Upper lobe of left lung (tissue), 6 donors: ENCODE measurements around the gene WDR44. TPM values are rescaled to one million over a fixed set of nuclear protein-coding genes. Genes with fewer than 3 reads are reported as not detected.

Source experiments
- ATAC-seq, 2 donors: fragments of 200-7000 bp; cut with Tn5 transposase; one replicate each; pipeline ENCODE4 v1.9.1; 2022; ENCODE audit warnings: mild to moderate bottlenecking in 2 of 2, moderate library complexity in 2 of 2; ENCODE audit not compliant: low FRiP score in 2 of 2
- DNase-seq, 2 donors: peaks; one replicate each; pipeline ENCODE4 v3.0.0-alpha.2; 2019 to 2020
- H3K27ac ChIP-seq, 4 donors: fragments of 200-600 bp; sonication (generic); one replicate each; pipeline ENCODE4 v1.5.1; 2016 to 2019
- H3K27me3 ChIP-seq, 4 donors: fragments of 200-600 bp; sonication (generic); one replicate each; pipeline ENCODE4 v1.5.1; 2017 to 2019
- H3K36me3 ChIP-seq, 4 donors: fragments of 200-600 bp; sonication (generic); one replicate each; pipeline ENCODE4 v1.5.1; 2016 to 2019
- H3K4me1 ChIP-seq, 4 donors: fragments of 200-600 bp; sonication (generic); one replicate each; pipeline ENCODE4 v1.5.1; 2018 to 2019
- H3K4me3 ChIP-seq, 4 donors: fragments of 200-600 bp; sonication (generic); one replicate each; pipeline ENCODE4 v1.5.1; 2017 to 2019; ENCODE audit warnings: mild to moderate bottlenecking in 2 of 4, moderate library complexity in 1 of 4
- H3K9me3 ChIP-seq, 4 donors: fragments of 200-600 bp; sonication (generic); one replicate each; pipeline ENCODE4 v1.5.1; 2018 to 2019
- CTCF ChIP-seq, 6 experiments: fragments of 450-650 bp in 4 of 6; fragments of 200-600 bp in 2 of 6; sonication (generic) in 2 of 6; IDR thresholded peaks; one replicate each; pipeline ENCODE4 v1.5.1; 2016 to 2019; ENCODE audit warnings: antibody characterized with exemption in 6 of 6
- EP300 ChIP-seq, 4 donors: sonication (generic); formaldehyde crosslinking; IDR thresholded peaks; one replicate each; pipeline ENCODE4 v1.5.1; 2017; ENCODE audit warnings: antibody characterized with exemption in 4 of 4, control low read depth in 2 of 4
- POLR2A ChIP-seq, 4 donors: fragments of 450-650 bp; IDR thresholded peaks; one replicate each; pipeline ENCODE4 v1.5.1; 2016 to 2017; ENCODE audit warnings: antibody characterized with exemption in 4 of 4, mild to moderate bottlenecking in 2 of 4
- POLR2AphosphoS5 ChIP-seq, 2 donors: sonication (generic); formaldehyde crosslinking; IDR thresholded peaks; one replicate each; pipeline ENCODE4 v1.5.1; 2017; ENCODE audit warnings: antibody characterized with exemption in 2 of 2
- WGBS, 2 donors: methylation state at CpG; one replicate each; pipeline ENCODE4 v1.1.5; 2017 to 2018; 5-methylcytosine and 5-hydroxymethylcytosine counted together
- total RNA-seq, 6 donors: library from RNA; depleted of rRNA in 4 of 6; stranded (reverse); fragments of >200 nt in 4 of 6; gene quantifications; one replicate each; pipeline versions ENCODE4 v1.1.0 to v1.2.1, GENCODE V29; 2016 to 2021
- donor health status: DM: no; HTN: no; CAD: no; lungs with moderate emphysema.
- donor health status: DM: no; HTN: yes; CAD: no; lungs with severe emphysema.

Gene WDR44
- total RNA-seq, 6 donors from 2014 or later = 11.8 to 22.6 (median 13.9) TPM

GRCh38 chrX:118349188-118349587, 3.3 kb downstream of the WDR44 start:
- ATAC-seq (no peak), DNase-seq (no peak)
- Histone ChIP-seq H3K9me3 (no peaks in the 10 kb centered on the region), H3K4me3 (no peak overlapping the region), H3K27ac (no peak overlapping the region), H3K4me1 (peaks cover 0 to 18% (median 11%) of the 10 kb centered on the region in 4 donors), H3K27me3 (no peaks in the 10 kb centered on the region), H3K36me3 (no peaks in the 10 kb centered on the region)
- TF ChIP-seq EP300 (IDR thresholded peaks at IDR 0.05) = no peak
- TF ChIP-seq POLR2AphosphoS5 (IDR thresholded peaks at IDR 0.05) = no peak
- TF ChIP-seq CTCF (IDR thresholded peaks at IDR 0.05) = no peak
- TF ChIP-seq POLR2A (IDR thresholded peaks at IDR 0.05) = no peak
- WGBS, 2 donors = 55 to 100% methylated on average over 2 of the region's 2 CpGs

GRCh38 chrX:118350221-118350620, 4.3 kb downstream of the WDR44 start:
- Histone ChIP-seq H3K36me3 (no peaks in the 10 kb centered on the region), H3K27me3 (no peaks in the 10 kb centered on the region), H3K27ac (peak overlapping the region in 1 of 4 donors; percentile 40), H3K4me3 (no peak overlapping the region), H3K9me3 (no peaks in the 10 kb centered on the region), H3K4me1 (peaks cover 0 to 19% (median 11%) of the 10 kb centered on the region in 4 donors)
- 42 to 59% methylated on average over 6 of the region's 6 CpGs for WGBS, 2 donors
- TF ChIP-seq POLR2A (IDR thresholded peaks at IDR 0.05) (no peak), EP300 (IDR thresholded peaks at IDR 0.05) (no peak), CTCF (IDR thresholded peaks at IDR 0.05) (no peak), POLR2AphosphoS5 (IDR thresholded peaks at IDR 0.05) (no peak)
- no peak for ATAC-seq
- no peak for DNase-seq

DNA sequence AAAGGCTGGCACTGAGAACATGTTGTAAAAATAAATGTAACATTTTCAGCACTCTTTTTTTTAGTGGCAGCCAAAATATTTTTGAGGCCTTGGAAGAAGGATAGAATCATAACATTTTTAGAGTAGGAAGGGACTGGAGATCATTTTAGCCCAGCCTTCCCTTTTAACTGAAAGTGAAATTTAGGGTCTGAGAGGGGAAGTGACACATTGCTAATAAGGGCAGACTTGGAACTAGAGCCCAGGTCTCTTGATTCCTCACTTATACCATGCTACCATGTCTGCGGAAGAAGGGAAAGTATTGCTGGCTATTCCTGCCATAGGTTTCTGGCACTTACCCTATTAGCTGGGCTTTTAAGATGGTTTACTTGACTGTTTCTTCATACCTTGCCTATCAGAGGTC, 4.8 kb downstream of the WDR44 start:
- H3K4me3 ChIP-seq = no peak overlapping the region
- no peaks in the 10 kb centered on the region for H3K9me3 ChIP-seq
- TF ChIP-seq CTCF (IDR thresholded peaks at IDR 0.05) (no peak), POLR2A (IDR thresholded peaks at IDR 0.05) (no peak), POLR2AphosphoS5 (IDR thresholded peaks at IDR 0.05) (no peak), EP300 (IDR thresholded peaks at IDR 0.05) (no peak)
- DNase-seq = no peak
- H3K27me3 ChIP-seq = no peaks in the 10 kb centered on the region
- no peak for ATAC-seq
- H3K27ac ChIP-seq = no peak overlapping the region
- 83 to 84% methylated on average over 1 of the region's 1 CpG for WGBS, 2 donors
- no peaks in the 10 kb centered on the region for H3K36me3 ChIP-seq
- peaks cover 0 to 19% (median 11%) of the 10 kb centered on the region in 4 donors for H3K4me1 ChIP-seq

DNA sequence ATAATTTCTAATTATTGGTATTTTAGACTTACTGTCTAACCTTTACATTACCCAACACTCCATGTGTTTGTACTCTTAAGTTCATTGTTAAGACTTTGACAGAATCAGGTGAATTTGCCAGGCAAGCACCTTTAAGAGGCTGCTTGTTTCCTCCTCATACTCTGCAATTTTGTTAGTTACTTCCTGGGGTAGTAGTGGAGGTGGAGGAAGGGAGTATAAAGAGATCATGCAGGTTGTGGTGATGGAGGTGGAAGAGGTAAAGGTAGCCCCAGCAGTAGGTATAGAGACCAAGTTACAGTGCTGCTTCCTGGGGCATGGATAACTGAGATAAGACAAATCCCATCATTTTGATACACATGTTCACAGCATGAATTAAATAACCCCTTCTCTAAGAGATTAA, 6.7 kb downstream of the WDR44 start:
- no peak for DNase-seq
- Histone ChIP-seq H3K36me3 (no peaks in the 10 kb centered on the region), H3K4me3 (no peak overlapping the region), H3K9me3 (no peaks in the 10 kb centered on the region), H3K4me1 (peaks cover 0 to 17% (median 11%) of the 10 kb centered on the region in 4 donors), H3K27ac (no peak overlapping the region), H3K27me3 (no peaks in the 10 kb centered on the region)
- ATAC-seq = no peak
- TF ChIP-seq EP300 (IDR thresholded peaks at IDR 0.05) (no peak), POLR2A (IDR thresholded peaks at IDR 0.05) (no peak), CTCF (IDR thresholded peaks at IDR 0.05) (no peak), POLR2AphosphoS5 (IDR thresholded peaks at IDR 0.05) (no peak)

- Histone ChIP-seq H3K36me3 (no peaks in the 10 kb centered on the region), H3K4me3 (no peak overlapping the region), H3K27me3 (no peaks in the 10 kb centered on the region), H3K27ac (no peak overlapping the region), H3K9me3 (no peaks in the 10 kb centered on the region), H3K4me1 (peaks cover 0 to 14% (median 7%) of the 10 kb centered on the region in 4 donors)
- ATAC-seq = no peak
- 69 to 76% methylated on average over 4 of the region's 4 CpGs for WGBS, 2 donors
- TF ChIP-seq POLR2A (IDR thresholded peaks at IDR 0.05) (no peak), POLR2AphosphoS5 (IDR thresholded peaks at IDR 0.05) (no peak), CTCF (IDR thresholded peaks at IDR 0.05) (no peak), EP300 (IDR thresholded peaks at IDR 0.05) (no peak)
- DNase-seq = no peak
Measured at GRCh38 chrX:118353081-118353850, 7.4 kb downstream of the WDR44 start.
